HepG2 (cell line): ENCODE results near the gene ASAP2. TPM values are rescaled to one million over a fixed set of nuclear protein-coding genes. Genes with fewer than 3 reads are reported as not detected.
A peak's percentile ranks its signal among the peaks of the same experiment; 100 is the strongest.

Source experiments
- AGO2 ChIP-seq: fragments of 200-400 bp; formaldehyde crosslinking; optimal IDR thresholded peaks from 2 replicates; pipeline ENCODE3; 2017; ENCODE audit warnings: mild to moderate bottlenecking, low read depth, low read length, moderate library complexity
- DR1 ChIP-seq: sonication (generic); formaldehyde crosslinking; IDR thresholded peaks from 2 replicates; pipeline ENCODE4 v1.8.0; 2021; ENCODE audit warnings: mild to moderate bottlenecking, missing genetic modification reagents, inconsistent platforms
- EEA1 ChIP-seq: sonication (generic); formaldehyde crosslinking; IDR thresholded peaks from 2 replicates; pipeline ENCODE4 v1.5.1; 2020; ENCODE audit warnings: mild to moderate bottlenecking, missing genetic modification reagents, borderline replicate concordance
- FUBP1 ChIP-seq: sonication (generic); formaldehyde crosslinking; IDR thresholded peaks from 2 replicates; pipeline ENCODE4 v1.5.1; 2020; ENCODE audit warnings: missing genetic modification reagents, mild to moderate bottlenecking, borderline replicate concordance
- MIER2 ChIP-seq: IDR thresholded peaks from 2 replicates; pipeline ENCODE4 v1.6.1; 2016; ENCODE audit warnings: missing biosample characterization, missing genetic modification reagents
- MYC ChIP-seq: sonication (generic); formaldehyde crosslinking; IDR thresholded peaks from 2 replicates; pipeline ENCODE4 v1.9.0; 2021; ENCODE audit warnings: missing genetic modification reagents, borderline replicate concordance
- NFATC3 ChIP-seq: sonication (generic); formaldehyde crosslinking; IDR thresholded peaks from 2 replicates; pipeline ENCODE4 v1.5.1; 2020; ENCODE audit warnings: mild to moderate bottlenecking, missing genetic modification reagents
- NPAS2 ChIP-seq: sonication (generic); formaldehyde crosslinking; IDR thresholded peaks from 2 replicates; pipeline ENCODE4 v1.8.0; 2022; ENCODE audit warnings: mild to moderate bottlenecking, missing genetic modification reagents, borderline replicate concordance
- RFX3 ChIP-seq: IDR thresholded peaks from 2 replicates; pipeline ENCODE4 v1.6.1; 2016; ENCODE audit warnings: missing biosample characterization, missing genetic modification reagents
- RNF219 ChIP-seq: sonication (generic); formaldehyde crosslinking; IDR thresholded peaks from 2 replicates; pipeline ENCODE4 v1.5.0; 2020; ENCODE audit warnings: mild to moderate bottlenecking, missing genetic modification reagents
- SIN3A ChIP-seq: IDR thresholded peaks from 2 replicates; pipeline ENCODE4 v1.6.1; 2011; ENCODE audit warnings: low read depth, mild to moderate bottlenecking, control low read depth, low read length, borderline replicate concordance
- YY1 ChIP-seq: IDR thresholded peaks from 2 replicates; pipeline ENCODE4 v1.6.1; 2011; ENCODE audit warnings: low read length, low read depth, moderate library complexity, mild to moderate bottlenecking; ENCODE audit not compliant: insufficient read depth, insufficient replicate concordance
- ZBTB38 ChIP-seq: sonication (generic); formaldehyde crosslinking; IDR thresholded peaks from 2 replicates; pipeline ENCODE4 v1.5.1; 2020; ENCODE audit warnings: mild to moderate bottlenecking, missing genetic modification reagents
- ZBTB7B ChIP-seq: sonication (generic); formaldehyde crosslinking; IDR thresholded peaks from 2 replicates; pipeline ENCODE4 v1.4.0; 2020; ENCODE audit warnings: missing genetic modification reagents
- ZGPAT ChIP-seq: IDR thresholded peaks from 2 replicates; pipeline ENCODE4 v1.6.1; 2016; ENCODE audit warnings: mild to moderate bottlenecking
- ZNF101 ChIP-seq: sonication (generic); formaldehyde crosslinking; IDR thresholded peaks from 2 replicates; pipeline ENCODE4 v1.4.0; 2020; ENCODE audit warnings: mild to moderate bottlenecking, low read depth, missing genetic modification reagents, borderline replicate concordance
- ZNF678 ChIP-seq: sonication (generic); formaldehyde crosslinking; IDR thresholded peaks from 2 replicates; pipeline ENCODE4 v1.4.0; 2020; ENCODE audit warnings: mild to moderate bottlenecking, missing genetic modification reagents
- polyA plus RNA-seq, 8 experiments: library from polyadenylated mRNA; depleted of rRNA in 3 of 8; stranded (reverse) in 7 of 8; unstranded in 1 of 8; fragments of >200 nt; fragmentation: Illumina TruSeq in 4 of 8; extraction: Trizol in 4 of 8; gene quantifications; 2 replicates each; pipeline versions ENCODE4 v1.2.1 to v1.2.3, GENCODE V29; 2011 to 2016; ENCODE audit warnings: low read depth in 4 of 8, missing spikeins in 1 of 8, mixed read lengths in 1 of 8; ENCODE audit not compliant: insufficient read depth in 1 of 8
- total RNA-seq, 5 experiments: library from RNA; depleted of rRNA; stranded (reverse); fragments of >200 nt; fragmentation: Illumina TruSeq; extraction: Trizol; gene quantifications; 2 replicates each; pipeline ENCODE4 v1.2.3, GENCODE V29; 2016; ENCODE audit warnings: low read depth in 1 of 5
- TF ChIP-seq, protein P1 (sequence below): sonication (generic); formaldehyde crosslinking; IDR thresholded peaks from 2 replicates; pipeline ENCODE4 v1.4.0; 2020; ENCODE audit warnings: missing genetic modification reagents
- TF ChIP-seq, protein P2 (sequence below): sonication (generic); formaldehyde crosslinking; IDR thresholded peaks from 2 replicates; pipeline ENCODE4 v1.9.0; 2021; ENCODE audit warnings: missing genetic modification reagents, borderline replicate concordance

The ASAP2 gene
- total and polyA plus RNA-seq, 2 of the 13 experiments (the other 11 are each of a cell fraction or from before 2014, with no cell fraction given): 7.3 to 22.3 TPM

DNA sequence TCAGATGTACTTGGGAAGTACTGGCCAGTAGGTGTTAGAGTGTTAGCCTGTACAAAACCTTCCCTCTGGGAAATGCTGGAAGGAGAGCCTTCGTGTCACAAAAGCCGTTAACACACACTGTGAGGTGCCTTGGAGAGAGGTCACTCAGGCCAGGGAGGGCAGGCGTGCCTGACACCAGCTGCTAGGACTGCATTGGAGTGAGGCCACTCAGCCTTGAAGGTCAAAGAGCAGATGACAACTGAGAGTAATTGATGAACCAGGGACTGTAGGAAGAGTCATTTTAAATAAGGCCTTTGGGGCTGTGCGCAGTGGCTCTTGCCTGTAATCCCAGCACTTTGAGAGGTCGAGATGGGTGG, 45.4 kb downstream of the ASAP2 start (continued):
- TF ChIP-seq ZNF678 (CRISPR knock-in tag) (no peak), RFX3 (CRISPR knock-in tag) (no peak), MYC (peak; percentile 12; the same call in 1 of the 2 replicates), ZBTB38 (CRISPR knock-in tag) (no peak), ZBTB7B (CRISPR knock-in tag) (no peak), EEA1 (no peak), ZGPAT (no peak), RNF219 (CRISPR knock-in tag) (no peak), DR1 (no peak), FUBP1 (CRISPR knock-in tag) (no peak), NFATC3 (CRISPR knock-in tag) (no peak), SIN3A (no peak), YY1 (no peak), NPAS2 (CRISPR knock-in tag) (no peak), MIER2 (CRISPR knock-in tag) (no peak), AGO2 (no peak), ZNF101 (CRISPR knock-in tag) (no peak)
- TF ChIP-seq, protein P1, sequence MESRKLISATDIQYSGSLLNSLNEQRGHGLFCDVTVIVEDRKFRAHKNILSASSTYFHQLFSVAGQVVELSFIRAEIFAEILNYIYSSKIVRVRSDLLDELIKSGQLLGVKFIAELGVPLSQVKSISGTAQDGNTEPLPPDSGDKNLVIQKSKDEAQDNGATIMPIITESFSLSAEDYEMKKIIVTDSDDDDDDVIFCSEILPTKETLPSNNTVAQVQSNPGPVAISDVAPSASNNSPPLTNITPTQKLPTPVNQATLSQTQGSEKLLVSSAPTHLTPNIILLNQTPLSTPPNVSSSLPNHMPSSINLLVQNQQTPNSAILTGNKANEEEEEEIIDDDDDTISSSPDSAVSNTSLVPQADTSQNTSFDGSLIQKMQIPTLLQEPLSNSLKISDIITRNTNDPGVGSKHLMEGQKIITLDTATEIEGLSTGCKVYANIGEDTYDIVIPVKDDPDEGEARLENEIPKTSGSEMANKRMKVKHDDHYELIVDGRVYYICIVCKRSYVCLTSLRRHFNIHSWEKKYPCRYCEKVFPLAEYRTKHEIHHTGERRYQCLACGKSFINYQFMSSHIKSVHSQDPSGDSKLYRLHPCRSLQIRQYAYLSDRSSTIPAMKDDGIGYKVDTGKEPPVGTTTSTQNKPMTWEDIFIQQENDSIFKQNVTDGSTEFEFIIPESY (CRISPR knock-in tag): peak; percentile 53; the same call in 1 of the 2 replicates
- TF ChIP-seq, protein P2, sequence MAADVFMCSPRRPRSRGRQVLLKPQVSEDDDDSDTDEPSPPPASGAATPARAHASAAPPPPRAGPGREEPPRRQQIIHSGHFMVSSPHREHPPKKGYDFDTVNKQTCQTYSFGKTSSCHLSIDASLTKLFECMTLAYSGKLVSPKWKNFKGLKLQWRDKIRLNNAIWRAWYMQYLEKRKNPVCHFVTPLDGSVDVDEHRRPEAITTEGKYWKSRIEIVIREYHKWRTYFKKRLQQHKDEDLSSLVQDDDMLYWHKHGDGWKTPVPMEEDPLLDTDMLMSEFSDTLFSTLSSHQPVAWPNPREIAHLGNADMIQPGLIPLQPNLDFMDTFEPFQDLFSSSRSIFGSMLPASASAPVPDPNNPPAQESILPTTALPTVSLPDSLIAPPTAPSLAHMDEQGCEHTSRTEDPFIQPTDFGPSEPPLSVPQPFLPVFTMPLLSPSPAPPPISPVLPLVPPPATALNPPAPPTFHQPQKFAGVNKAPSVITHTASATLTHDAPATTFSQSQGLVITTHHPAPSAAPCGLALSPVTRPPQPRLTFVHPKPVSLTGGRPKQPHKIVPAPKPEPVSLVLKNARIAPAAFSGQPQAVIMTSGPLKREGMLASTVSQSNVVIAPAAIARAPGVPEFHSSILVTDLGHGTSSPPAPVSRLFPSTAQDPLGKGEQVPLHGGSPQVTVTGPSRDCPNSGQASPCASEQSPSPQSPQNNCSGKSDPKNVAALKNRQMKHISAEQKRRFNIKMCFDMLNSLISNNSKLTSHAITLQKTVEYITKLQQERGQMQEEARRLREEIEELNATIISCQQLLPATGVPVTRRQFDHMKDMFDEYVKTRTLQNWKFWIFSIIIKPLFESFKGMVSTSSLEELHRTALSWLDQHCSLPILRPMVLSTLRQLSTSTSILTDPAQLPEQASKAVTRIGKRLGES (CRISPR knock-in tag): no peak
